H9 (cell line): ENCODE results near the gene FAM43A. TPM values are rescaled to one million over a fixed set of nuclear protein-coding genes. Genes with fewer than 3 reads are reported as not detected.

Experiments used
- DNase-seq: peaks from one replicate; pipeline ENCODE4 v3.0.0-alpha.2; 2017
- H2AFZ ChIP-seq: one replicate; pipeline ENCODE4 v1.6.1; 2013; ENCODE audit warnings: mild to moderate bottlenecking, low read length, control low read depth, moderate library complexity
- H2AK5ac ChIP-seq: 2 replicates; pipeline ENCODE4 v1.6.1; 2013; ENCODE audit warnings: low read length, control low read depth, mixed read lengths; ENCODE audit not compliant: insufficient read length
- H2BK120ac ChIP-seq: one replicate; pipeline ENCODE4 v1.6.1; 2013; ENCODE audit warnings: low read depth, mild to moderate bottlenecking, low read length, control low read depth, inconsistent platforms; ENCODE audit not compliant: poor library complexity, severe bottlenecking
- H2BK12ac ChIP-seq: 2 replicates; pipeline ENCODE4 v1.6.1; 2013; ENCODE audit warnings: low read length, control low read depth, mixed read lengths, low read depth; ENCODE audit not compliant: insufficient read length
- H2BK15ac ChIP-seq: 2 replicates; pipeline ENCODE4 v1.6.1; 2013; ENCODE audit warnings: low read depth, low read length, control low read depth
- H2BK20ac ChIP-seq: one replicate; pipeline ENCODE4 v1.6.1; 2013; ENCODE audit warnings: low read depth, mild to moderate bottlenecking, low read length, control low read depth, inconsistent platforms; ENCODE audit not compliant: poor library complexity, severe bottlenecking
- H2BK5ac ChIP-seq: 2 replicates; pipeline ENCODE4 v1.6.1; 2013; ENCODE audit warnings: low read length, control low read depth, mixed read lengths; ENCODE audit not compliant: insufficient read length
- H3K14ac ChIP-seq: 2 replicates; pipeline ENCODE4 v1.6.1; 2013; ENCODE audit warnings: low read length, control low read depth; ENCODE audit not compliant: insufficient read depth
- H3K18ac ChIP-seq: 2 replicates; pipeline ENCODE4 v1.6.1; 2013; ENCODE audit warnings: low read depth, mild to moderate bottlenecking, mixed read lengths, low read length, control low read depth; ENCODE audit not compliant: insufficient read length
- H3K23ac ChIP-seq: 2 replicates; pipeline ENCODE4 v1.6.1; 2013; ENCODE audit warnings: low read length, control low read depth, mixed read lengths, low read depth; ENCODE audit not compliant: insufficient read length
- H3K23me2 ChIP-seq: 2 replicates; pipeline ENCODE4 v1.6.1; 2013; ENCODE audit warnings: low read depth, mild to moderate bottlenecking, mixed read lengths, low read length, control low read depth; ENCODE audit not compliant: insufficient read length, poor library complexity, severe bottlenecking
- H3K27ac ChIP-seq: 2 replicates; pipeline ENCODE4 v1.5.1; 2013; ENCODE audit warnings: low read length, control low read depth, mixed read lengths, low read depth; ENCODE audit not compliant: insufficient read length
- H3K27me3 ChIP-seq: 2 replicates; pipeline ENCODE4 v1.6.1; 2013; ENCODE audit warnings: low read length, control low read depth, inconsistent platforms; ENCODE audit not compliant: insufficient read depth
- H3K4ac ChIP-seq: 2 replicates; pipeline ENCODE4 v1.6.1; 2013; ENCODE audit warnings: low read depth, mild to moderate bottlenecking, control low read depth, inconsistent platforms, low read length, moderate library complexity
- H3K4me1 ChIP-seq: 2 replicates; pipeline ENCODE4 v1.6.1; 2013; ENCODE audit warnings: low read length, control low read depth, inconsistent platforms; ENCODE audit not compliant: insufficient read depth
- H3K4me2 ChIP-seq: 2 replicates; pipeline ENCODE4 v1.6.1; 2013; ENCODE audit warnings: low read length, control low read depth, mixed read lengths; ENCODE audit not compliant: insufficient read length, insufficient read depth
- H3K56ac ChIP-seq: 2 replicates; pipeline ENCODE4 v1.6.1; 2013; ENCODE audit warnings: low read depth, mild to moderate bottlenecking, mixed read lengths, low read length, control low read depth; ENCODE audit not compliant: insufficient read length
- H3K79me1 ChIP-seq: 2 replicates; pipeline ENCODE4 v1.6.1; 2013; ENCODE audit warnings: low read depth, mild to moderate bottlenecking, moderate library complexity, low read length, control low read depth, inconsistent platforms; ENCODE audit not compliant: insufficient read depth, poor library complexity, severe bottlenecking
- H3K79me2 ChIP-seq: 2 replicates; pipeline ENCODE4 v1.6.1; 2013; ENCODE audit warnings: low read length, control low read depth, inconsistent platforms; ENCODE audit not compliant: insufficient read depth
- H3K9ac ChIP-seq: 2 replicates; pipeline ENCODE4 v1.6.1; 2013; ENCODE audit warnings: low read length, control low read depth, mixed read lengths; ENCODE audit not compliant: insufficient read length; ENCODE audit errors: extremely low read depth
- H3K9me3 ChIP-seq: one replicate; pipeline ENCODE4 v1.6.1; 2013; ENCODE audit warnings: low read depth, low read length, inconsistent platforms; ENCODE audit not compliant: control insufficient read depth
- H3T11ph ChIP-seq: one replicate; pipeline ENCODE4 v1.6.1; 2013; ENCODE audit warnings: mild to moderate bottlenecking, low read length, control low read depth, inconsistent platforms
- H4K20me1 ChIP-seq: one replicate; pipeline ENCODE4 v1.6.1; 2013; ENCODE audit not compliant: control insufficient read depth, insufficient read length, insufficient read depth
- H4K5ac ChIP-seq: 2 replicates; pipeline ENCODE4 v1.6.1; 2013; ENCODE audit warnings: low read depth, mild to moderate bottlenecking, mixed read lengths, low read length, control low read depth; ENCODE audit not compliant: insufficient read length
- H4K8ac ChIP-seq: replicated peaks from 2 replicates; pipeline ENCODE4 v1.6.1; 2013; ENCODE audit warnings: low read length, control low read depth, mixed read lengths, low read depth; ENCODE audit not compliant: insufficient read length
- H4K91ac ChIP-seq: 2 replicates; pipeline ENCODE4 v1.6.1; 2013; ENCODE audit warnings: low read depth, mild to moderate bottlenecking, moderate library complexity, mixed read lengths, low read length, control low read depth; ENCODE audit not compliant: insufficient read length
- H3K27ac Mint-ChIP-seq, 3 experiments: 2 replicates in 2 of 3; 3 replicates in 1 of 3; pipeline ENCODE4 v1.8.0; 2020 to 2021; ENCODE audit warnings: mixed read lengths in 3 of 3, mild to moderate bottlenecking in 1 of 3, moderate library complexity in 1 of 3
- H3K27me3 Mint-ChIP-seq: 2 replicates; pipeline ENCODE4 v1.8.0; 2021; ENCODE audit warnings: low read depth, mild to moderate bottlenecking, moderate library complexity, mixed read lengths
- H3K36me3 Mint-ChIP-seq, 3 experiments: 2 replicates in 2 of 3; 3 replicates in 1 of 3; pipeline ENCODE4 v1.8.0; 2020 to 2021; ENCODE audit warnings: low read depth in 3 of 3, mixed read lengths in 3 of 3; ENCODE audit not compliant: insufficient read depth in 1 of 3
- H3K4me1 Mint-ChIP-seq, 2 experiments: 2 replicates each; pipeline ENCODE4 v1.8.0; 2020; ENCODE audit warnings: mixed read lengths in 2 of 2
- H3K4me3 Mint-ChIP-seq, 2 experiments: 2 replicates in 1 of 2; 3 replicates in 1 of 2; pipeline ENCODE4 v1.8.0; 2020 to 2021; ENCODE audit warnings: mild to moderate bottlenecking in 2 of 2, mixed read lengths in 2 of 2, moderate library complexity in 1 of 2
- H3K9me3 Mint-ChIP-seq, 2 experiments: 2 replicates in 1 of 2; 3 replicates in 1 of 2; pipeline ENCODE4 v1.8.0; 2020; ENCODE audit warnings: mild to moderate bottlenecking in 2 of 2, mixed read lengths in 2 of 2, moderate library complexity in 1 of 2
- CTCF ChIP-seq: fragments of 200-600 bp; sonication (generic); conservative IDR thresholded peaks from 3 replicates; pipeline ENCODE4 v1.8.0; 2021; ENCODE audit warnings: antibody characterized with exemption, mild to moderate bottlenecking
- WGBS: extraction: QIAGEN DNeasy Blood & Tissue Kit; methylation state at CpG from one replicate; pipeline ENCODE4 v1.1.7; 2013; ENCODE audit warnings: missing lambda C conversion rate, low lambda C conversion rate, mixed read lengths; ENCODE audit not compliant: insufficient read length; ENCODE audit errors: extremely low coverage; 5-methylcytosine and 5-hydroxymethylcytosine counted together
- total RNA-seq: library from RNA; stranded (reverse); gene quantifications from 2 replicates; pipeline ENCODE4 v1.2.1, GENCODE V29; 2021

Gene FAM43A
- total RNA-seq, 1 experiment from 2014 or later = 2.7 TPM

GRCh38 chr3:194647747-194648146 lies 37.9 kb upstream of the FAM43A start:
- no peaks in the 10 kb centered on the region for H3K79me1 ChIP-seq
- DNase-seq = no peak
- no peak overlapping the region for H3K56ac ChIP-seq
- no peak overlapping the region for H3K14ac ChIP-seq
- no peak overlapping the region for H2BK20ac ChIP-seq
- H3K18ac ChIP-seq = no peak overlapping the region
- WGBS = no CpG with 5 or more reads among the region's 3 CpGs
- H2BK12ac ChIP-seq = no peak overlapping the region
- peaks cover 50 to 82% (median 71%) of the 10 kb centered on the region in 3 experiments for H3K36me3 Mint-ChIP-seq
- H3K23ac ChIP-seq = no peak overlapping the region
- no peaks in the 10 kb centered on the region for H4K20me1 ChIP-seq
- H2AFZ ChIP-seq = no peak overlapping the region
- no peak overlapping the region for H4K91ac ChIP-seq
- H3K9me3 ChIP-seq = no peaks in the 10 kb centered on the region
- no peak overlapping the region for H3K27ac Mint-ChIP-seq
- no peaks in the 10 kb centered on the region for H3K4me1 ChIP-seq
- H3K4me1 Mint-ChIP-seq = no peaks in the 10 kb centered on the region
- H3K27me3 ChIP-seq = no peaks in the 10 kb centered on the region
- no peaks in the 10 kb centered on the region for H3K9me3 Mint-ChIP-seq
- H3T11ph ChIP-seq = no peak overlapping the region
- H2BK120ac ChIP-seq = no peak overlapping the region
- no peaks in the 10 kb centered on the region for H3K79me2 ChIP-seq
- no peak overlapping the region for H4K5ac ChIP-seq
- TF ChIP-seq CTCF = no peak
- H3K4me3 Mint-ChIP-seq = no peak overlapping the region
- H3K4ac ChIP-seq = no peak overlapping the region
- H2BK15ac ChIP-seq = no peak overlapping the region
- H3K4me2 ChIP-seq = no peak overlapping the region
- H3K9ac ChIP-seq = no peak overlapping the region
- H2BK5ac ChIP-seq = no peak overlapping the region
- H3K27ac ChIP-seq = no peak overlapping the region
- H3K27me3 Mint-ChIP-seq = no peaks in the 10 kb centered on the region
- H2AK5ac ChIP-seq = no peak overlapping the region
- H4K8ac ChIP-seq = no peak overlapping the region
- H3K23me2 ChIP-seq = no peaks in the 10 kb centered on the region
